Neuronal stem cell (in vitro differentiated cells): ENCODE results near the gene BCO2.
"Not testable (repeated sequence)": the region's sequence is repeated elsewhere in the genome, so short reads cannot be mapped to it uniquely, and the experiment has no call there.

Experiments used
- DNase-seq: peaks from one replicate; pipeline ENCODE4 v3.0.0-alpha.2; 2013; ENCODE audit warnings: low spot score
- H2AFZ ChIP-seq: one replicate; pipeline ENCODE4 v1.6.1; 2013; ENCODE audit warnings: mild to moderate bottlenecking, low read length, inconsistent platforms
- H2AK5ac ChIP-seq: 2 replicates; pipeline ENCODE4 v1.6.1; 2013; ENCODE audit warnings: low read depth, mild to moderate bottlenecking, inconsistent platforms, low read length, moderate library complexity, mixed read lengths
- H2BK120ac ChIP-seq: 2 replicates; pipeline ENCODE4 v1.6.1; 2013; ENCODE audit warnings: low read depth, mild to moderate bottlenecking, inconsistent platforms, low read length, moderate library complexity, mixed read lengths
- H2BK12ac ChIP-seq: one replicate; pipeline ENCODE4 v1.6.1; 2013; ENCODE audit warnings: low read length, inconsistent platforms
- H2BK15ac ChIP-seq: 2 replicates; pipeline ENCODE4 v1.6.1; 2013; ENCODE audit warnings: mild to moderate bottlenecking, low read length, inconsistent platforms, mixed read lengths
- H2BK5ac ChIP-seq: one replicate; pipeline ENCODE4 v1.6.1; 2013; ENCODE audit warnings: inconsistent platforms, mild to moderate bottlenecking, low read length, moderate library complexity
- H3K14ac ChIP-seq: one replicate; pipeline ENCODE4 v1.6.1; 2013; ENCODE audit warnings: low read length, inconsistent platforms
- H3K18ac ChIP-seq: 2 replicates; pipeline ENCODE4 v1.6.1; 2013; ENCODE audit warnings: low read length, inconsistent platforms
- H3K23ac ChIP-seq: 2 replicates; pipeline ENCODE4 v1.6.1; 2013; ENCODE audit warnings: low read depth, mild to moderate bottlenecking, mixed read lengths, low read length, inconsistent platforms; ENCODE audit not compliant: poor library complexity
- H3K27ac ChIP-seq: replicated peaks from 3 replicates; pipeline ENCODE4 v1.5.1; 2013; ENCODE audit warnings: low read length, inconsistent platforms
- H3K27me3 ChIP-seq, 3 experiments: 2 replicates each; pipeline ENCODE4 v1.6.1; 2013; ENCODE audit warnings: low read length in 3 of 3, mild to moderate bottlenecking in 2 of 3, inconsistent platforms in 1 of 3, low read depth in 1 of 3, mixed read lengths in 1 of 3, moderate library complexity in 1 of 3; ENCODE audit not compliant: control insufficient read depth in 3 of 3, insufficient read depth in 3 of 3
- H3K36me3 ChIP-seq, 2 donors: replicated peaks in 1 of 2; 2 replicates each; pipeline ENCODE4 v1.6.1; 2013; ENCODE audit warnings: low read length in 2 of 2; ENCODE audit not compliant: control insufficient read depth in 2 of 2, insufficient read depth in 2 of 2
- H3K4ac ChIP-seq: 2 replicates; pipeline ENCODE4 v1.6.1; 2013; ENCODE audit warnings: inconsistent platforms, mild to moderate bottlenecking, low read length, moderate library complexity
- H3K4me1 ChIP-seq, 2 donors: 1 replicate in 1 of 2; 2 replicates in 1 of 2; pipeline ENCODE4 v1.6.1; 2013; ENCODE audit warnings: low read length in 2 of 2, low read depth in 1 of 2; ENCODE audit not compliant: control insufficient read depth in 2 of 2, insufficient read depth in 1 of 2
- H3K4me2 ChIP-seq: one replicate; pipeline ENCODE4 v1.6.1; 2013; ENCODE audit warnings: mild to moderate bottlenecking, low read length, inconsistent platforms; ENCODE audit not compliant: insufficient read depth, poor library complexity, severe bottlenecking
- H3K4me3 ChIP-seq, 2 donors: 2 replicates each; pipeline ENCODE4 v1.5.1; 2013; ENCODE audit warnings: low read length in 2 of 2, mild to moderate bottlenecking in 2 of 2, inconsistent platforms in 1 of 2, moderate library complexity in 1 of 2
- H3K79me1 ChIP-seq: one replicate; pipeline ENCODE4 v1.6.1; 2013; ENCODE audit warnings: low read depth, mild to moderate bottlenecking, inconsistent platforms, low read length, moderate library complexity
- H3K9ac ChIP-seq: one replicate; pipeline ENCODE4 v1.6.1; 2013; ENCODE audit warnings: mild to moderate bottlenecking, low read depth, low read length, inconsistent platforms; ENCODE audit not compliant: poor library complexity
- H3K9me3 ChIP-seq, 2 donors: replicated peaks in 1 of 2; 2 replicates each; pipeline versions ENCODE3 to v1.6.1; 2013; ENCODE audit warnings: low read length in 2 of 2, mild to moderate bottlenecking in 2 of 2, inconsistent platforms in 1 of 2, low read depth in 1 of 2, mixed read lengths in 1 of 2, moderate library complexity in 1 of 2; ENCODE audit not compliant: control insufficient read depth in 2 of 2, insufficient read depth in 1 of 2
- H4K8ac ChIP-seq: one replicate; pipeline ENCODE4 v1.6.1; 2013; ENCODE audit warnings: low read depth, mild to moderate bottlenecking, inconsistent platforms, low read length, moderate library complexity
- H4K91ac ChIP-seq: one replicate; pipeline ENCODE4 v1.6.1; 2013; ENCODE audit warnings: low read length, low read depth, mild to moderate bottlenecking, inconsistent platforms; ENCODE audit not compliant: poor library complexity
- WGBS, 2 donors: extraction: QIAGEN DNeasy Blood & Tissue Kit; methylation state at CpG; one replicate each; pipeline ENCODE4 v1.1.7; 2013; ENCODE audit warnings: missing lambda C conversion rate in 2 of 2, mixed read lengths in 1 of 2; ENCODE audit not compliant: insufficient read length in 2 of 2, insufficient replicate concordance in 1 of 2; ENCODE audit errors: extremely low coverage in 2 of 2; 5-methylcytosine and 5-hydroxymethylcytosine counted together

Gene BCO2

GRCh38 chr11:112195113-112195512 lies 19.8 kb downstream of the BCO2 start:
- not testable (repeated sequence) for H3K4me3 ChIP-seq, H2AK5ac ChIP-seq, H3K23ac ChIP-seq, H3K36me3 ChIP-seq, H3K14ac ChIP-seq, DNase-seq, H2BK12ac ChIP-seq, H2BK120ac ChIP-seq, H2BK15ac ChIP-seq, H3K27ac ChIP-seq, H3K27me3 ChIP-seq, H2BK5ac ChIP-seq, H3K4me1 ChIP-seq, H3K9ac ChIP-seq, H4K8ac ChIP-seq, H3K9me3 ChIP-seq, H3K79me1 ChIP-seq, H4K91ac ChIP-seq, H3K4me2 ChIP-seq, H3K4ac ChIP-seq, H2AFZ ChIP-seq, H3K18ac ChIP-seq
- WGBS, 2 donors = no CpG with 5 or more reads among the region's 11 CpGs

DNA sequence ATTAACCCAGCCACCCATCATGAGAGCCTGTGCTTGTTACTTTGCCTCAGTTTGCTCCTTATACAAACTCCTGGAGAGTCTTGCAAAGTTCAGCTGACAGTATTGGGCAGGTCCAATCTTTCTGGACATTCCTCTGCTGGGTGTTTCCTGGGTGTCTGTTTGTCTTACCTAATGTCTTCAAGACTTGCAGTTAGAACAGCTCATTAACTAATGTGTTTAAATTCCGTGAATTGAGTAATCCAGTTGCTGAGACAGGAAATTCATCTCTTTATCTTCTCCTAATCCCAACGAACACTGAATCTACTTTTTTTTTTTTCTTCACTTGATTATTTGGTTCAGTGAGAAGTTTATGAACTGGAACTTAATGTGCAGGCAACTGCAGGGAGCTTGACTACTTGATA lies 20.6 kb downstream of the BCO2 start:
- Histone ChIP-seq H2BK5ac (no peak overlapping the region), H4K8ac (no peak overlapping the region), H3K4me3 (no peak overlapping the region), H4K91ac (no peak overlapping the region), H3K27me3 (no peaks in the 10 kb centered on the region), H2BK12ac (no peak overlapping the region), H3K9me3 (no peaks in the 10 kb centered on the region), H3K4ac (no peak overlapping the region), H3K27ac (no peak overlapping the region), H2AFZ (no peak overlapping the region), H3K9ac (no peak overlapping the region), H3K18ac (no peak overlapping the region), H3K4me1 (no peaks in the 10 kb centered on the region), H3K36me3 (no peaks in the 10 kb centered on the region), H3K4me2 (no peak overlapping the region), H2BK15ac (no peak overlapping the region), H3K14ac (no peak overlapping the region), H2AK5ac (no peak overlapping the region), H3K79me1 (no peaks in the 10 kb centered on the region), H3K23ac (no peak overlapping the region), H2BK120ac (no peak overlapping the region)
- DNase-seq = no peak
- WGBS, 2 donors = no CpG with 5 or more reads among the region's 2 CpGs

GRCh38 chr11:112196519-112197087 lies 21.3 kb downstream of the BCO2 start:
- H3K4me1 ChIP-seq = no peaks in the 10 kb centered on the region
- no peak overlapping the region for H2BK120ac ChIP-seq
- no peak overlapping the region for H3K4me3 ChIP-seq
- H4K8ac ChIP-seq = no peak overlapping the region
- no peak overlapping the region for H3K4ac ChIP-seq
- no peaks in the 10 kb centered on the region for H3K9me3 ChIP-seq
- no peak overlapping the region for H3K9ac ChIP-seq
- H3K79me1 ChIP-seq = no peaks in the 10 kb centered on the region
- H3K18ac ChIP-seq = no peak overlapping the region
- no peak overlapping the region for H3K4me2 ChIP-seq
- no peak overlapping the region for H3K27ac ChIP-seq
- H2BK15ac ChIP-seq = no peak overlapping the region
- no peaks in the 10 kb centered on the region for H3K27me3 ChIP-seq
- H2BK12ac ChIP-seq = no peak overlapping the region
- no peak overlapping the region for H4K91ac ChIP-seq
- H2AFZ ChIP-seq = no peak overlapping the region
- DNase-seq = no peak
- no peak overlapping the region for H2AK5ac ChIP-seq
- H3K23ac ChIP-seq = no peak overlapping the region
- no CpG with 5 or more reads among the region's 2 CpGs for WGBS, 2 donors
- no peaks in the 10 kb centered on the region for H3K36me3 ChIP-seq
- H3K14ac ChIP-seq = no peak overlapping the region
- H2BK5ac ChIP-seq = no peak overlapping the region

DNA sequence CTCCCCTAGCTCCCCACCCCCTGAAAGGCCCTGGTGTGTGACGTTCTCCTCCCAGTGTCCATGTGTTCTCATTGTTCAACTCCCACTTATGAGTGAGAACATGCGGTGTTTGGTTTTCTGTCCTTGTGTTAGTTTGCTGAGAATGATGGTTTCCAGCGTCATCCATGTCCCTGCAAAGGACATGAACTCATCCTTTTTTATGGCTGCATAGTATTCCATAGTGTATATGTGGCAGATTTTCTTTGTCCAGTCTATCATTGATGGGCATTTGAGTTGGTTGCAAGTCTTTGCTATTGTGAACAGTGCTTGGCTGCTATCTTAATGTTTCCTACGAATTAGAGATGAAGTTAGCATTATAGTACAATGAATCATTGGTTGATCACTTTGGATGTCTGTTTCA lies 23.8 kb downstream of the BCO2 start:
- not testable (repeated sequence) for H3K27ac ChIP-seq, H3K79me1 ChIP-seq, H3K4me2 ChIP-seq, H2BK15ac ChIP-seq, H3K18ac ChIP-seq, H2BK120ac ChIP-seq, H2AFZ ChIP-seq, H3K9ac ChIP-seq, H3K4ac ChIP-seq, H4K8ac ChIP-seq, H2BK12ac ChIP-seq, H3K9me3 ChIP-seq, H3K27me3 ChIP-seq, H4K91ac ChIP-seq, H3K14ac ChIP-seq, H3K36me3 ChIP-seq, H2AK5ac ChIP-seq, H3K23ac ChIP-seq, DNase-seq, H2BK5ac ChIP-seq, H3K4me3 ChIP-seq, H3K4me1 ChIP-seq
- no CpG with 5 or more reads among the region's 4 CpGs for WGBS, 2 donors
